ENCODE measurements around the gene PLCB4. TPM values are rescaled to one million over a fixed set of nuclear protein-coding genes. Genes with fewer than 3 reads are reported as not detected.

Gene PLCB4
- total and polyA plus RNA-seq, 4 donors: 1.5 to 26.2 (median 10.8) TPM

- Histone ChIP-seq H3K36me3 (ENCODE audit: control insufficient read depth in 1 of 2, insufficient read depth in 2 of 2, low read length in 1 of 2) (no peaks in the 10 kb centered on the region), H3K9me3 (ENCODE audit: control insufficient read depth, low read length) (no peaks in the 10 kb centered on the region), H3K27me3 (ENCODE audit: control insufficient read depth in 1 of 2, insufficient read depth in 2 of 2, low read length in 1 of 2) (no peaks in the 10 kb centered on the region), H3K4me3 (ENCODE audit: low read length in 2 of 2) (no peak overlapping the region), H3K4me1 (ENCODE audit: control insufficient read depth in 1 of 2, insufficient read depth in 2 of 2, low read length in 2 of 2) (peaks cover 2 to 5% of the 10 kb centered on the region in 2 donors), H3K27ac (ENCODE audit: low read depth in 1 of 2, low read length in 2 of 2) (no peak overlapping the region)
- no peak for DNase-seq
- no peak for ATAC-seq (ENCODE audit: low FRiP score)
- intact Hi-C loops (cut with DNase I): no loop called here
- 95 to 96% methylated on average over 3 of the region's 3 CpGs for WGBS, 2 donors
Observed at GRCh38 chr20:9490631-9491030, 421.7 kb downstream of the PLCB4 start.

- no peak overlapping the region for H3K27ac ChIP-seq (ENCODE audit: low read depth in 1 of 2, low read length in 2 of 2)
- no peak for ATAC-seq (ENCODE audit: low FRiP score)
- intact Hi-C loops (cut with DNase I): no loop called here
- H3K4me3 ChIP-seq (ENCODE audit: low read length in 2 of 2): no peak overlapping the region
- H3K4me1 ChIP-seq (ENCODE audit: control insufficient read depth in 1 of 2, insufficient read depth in 2 of 2, low read length in 2 of 2): peaks cover 2 to 5% of the 10 kb centered on the region in 2 donors
- no peak for DNase-seq
- H3K27me3 ChIP-seq (ENCODE audit: control insufficient read depth in 1 of 2, insufficient read depth in 2 of 2, low read length in 1 of 2): no peaks in the 10 kb centered on the region
- H3K36me3 ChIP-seq (ENCODE audit: control insufficient read depth in 1 of 2, insufficient read depth in 2 of 2, low read length in 1 of 2): no peaks in the 10 kb centered on the region
- 80% methylated on average over 1 of the region's 1 CpG for WGBS, 2 donors
- H3K9me3 ChIP-seq (ENCODE audit: control insufficient read depth, low read length): no peaks in the 10 kb centered on the region
Observed at GRCh38 chr20:9491324-9491723, 422.4 kb downstream of the PLCB4 start.

- no peak for DNase-seq
- Histone ChIP-seq H3K27ac (ENCODE audit: low read depth in 1 of 2, low read length in 2 of 2) (no peak overlapping the region), H3K4me1 (ENCODE audit: control insufficient read depth in 1 of 2, insufficient read depth in 2 of 2, low read length in 2 of 2) (peaks cover 2 to 5% of the 10 kb centered on the region in 2 donors), H3K36me3 (ENCODE audit: control insufficient read depth in 1 of 2, insufficient read depth in 2 of 2, low read length in 1 of 2) (no peaks in the 10 kb centered on the region), H3K27me3 (ENCODE audit: control insufficient read depth in 1 of 2, insufficient read depth in 2 of 2, low read length in 1 of 2) (no peaks in the 10 kb centered on the region), H3K4me3 (ENCODE audit: low read length in 2 of 2) (no peak overlapping the region), H3K9me3 (ENCODE audit: control insufficient read depth, low read length) (no peaks in the 10 kb centered on the region)
- ATAC-seq (ENCODE audit: low FRiP score): no peak
- 4 to 10% methylated on average over 4 of the region's 4 CpGs for WGBS, 2 donors
- intact Hi-C loops (cut with DNase I): no loop called here
Observed at GRCh38 chr20:9492067-9492466, 423.2 kb downstream of the PLCB4 start.

- H3K9me3 ChIP-seq (ENCODE audit: control insufficient read depth, low read length): no peaks in the 10 kb centered on the region
- no peak overlapping the region for H3K4me3 ChIP-seq (ENCODE audit: low read length in 2 of 2)
- H3K27me3 ChIP-seq (ENCODE audit: control insufficient read depth in 1 of 2, insufficient read depth in 2 of 2, low read length in 1 of 2): no peaks in the 10 kb centered on the region
- H3K4me1 ChIP-seq (ENCODE audit: control insufficient read depth in 1 of 2, insufficient read depth in 2 of 2, low read length in 2 of 2): peaks cover 2 to 5% of the 10 kb centered on the region in 2 donors
- no peak overlapping the region for H3K27ac ChIP-seq (ENCODE audit: low read depth in 1 of 2, low read length in 2 of 2)
- DNase-seq: no peak
- H3K36me3 ChIP-seq (ENCODE audit: control insufficient read depth in 1 of 2, insufficient read depth in 2 of 2, low read length in 1 of 2): no peaks in the 10 kb centered on the region
- intact Hi-C loops (cut with DNase I): no loop called here
- 19 to 41% methylated on average over 2 of the region's 2 CpGs for WGBS, 2 donors
- no peak for ATAC-seq (ENCODE audit: low FRiP score)
Observed at GRCh38 chr20:9493803-9494202, 424.9 kb downstream of the PLCB4 start.

- Histone ChIP-seq H3K27me3 (ENCODE audit: control insufficient read depth in 1 of 2, insufficient read depth in 2 of 2, low read length in 1 of 2) (no peaks in the 10 kb centered on the region), H3K4me1 (ENCODE audit: control insufficient read depth in 1 of 2, insufficient read depth in 2 of 2, low read length in 2 of 2) (peaks cover 2 to 5% of the 10 kb centered on the region in 2 donors), H3K9me3 (ENCODE audit: control insufficient read depth, low read length) (no peaks in the 10 kb centered on the region), H3K27ac (ENCODE audit: low read depth in 1 of 2, low read length in 2 of 2) (no peak overlapping the region), H3K36me3 (ENCODE audit: control insufficient read depth in 1 of 2, insufficient read depth in 2 of 2, low read length in 1 of 2) (no peaks in the 10 kb centered on the region), H3K4me3 (ENCODE audit: low read length in 2 of 2) (no peak overlapping the region)
- 20 to 32% methylated on average over 2 of the region's 2 CpGs for WGBS, 2 donors
- intact Hi-C loops (cut with DNase I): no loop called here
- no peak for DNase-seq
- ATAC-seq (ENCODE audit: low FRiP score): no peak
Observed at GRCh38 chr20:9495701-9496100, 426.8 kb downstream of the PLCB4 start.

GRCh38 chr20:9496155-9496554 lies 427.3 kb downstream of the PLCB4 start:
- intact Hi-C loops (cut with DNase I): no loop called here
- Histone ChIP-seq H3K9me3 (ENCODE audit: control insufficient read depth, low read length) (no peaks in the 10 kb centered on the region), H3K36me3 (ENCODE audit: control insufficient read depth in 1 of 2, insufficient read depth in 2 of 2, low read length in 1 of 2) (no peaks in the 10 kb centered on the region), H3K27me3 (ENCODE audit: control insufficient read depth in 1 of 2, insufficient read depth in 2 of 2, low read length in 1 of 2) (no peaks in the 10 kb centered on the region), H3K27ac (ENCODE audit: low read depth in 1 of 2, low read length in 2 of 2) (no peak overlapping the region), H3K4me1 (ENCODE audit: control insufficient read depth in 1 of 2, insufficient read depth in 2 of 2, low read length in 2 of 2) (peaks cover 2 to 5% of the 10 kb centered on the region in 2 donors), H3K4me3 (ENCODE audit: low read length in 2 of 2) (no peak overlapping the region)
- DNase-seq (no peak), ATAC-seq (ENCODE audit: low FRiP score) (no peak)
- 95 to 96% methylated on average over 3 of the region's 3 CpGs for WGBS, 2 donors

GRCh38 chr20:9498322-9498721 lies 429.4 kb downstream of the PLCB4 start:
- ATAC-seq (ENCODE audit: low FRiP score): no peak
- Histone ChIP-seq H3K27ac (ENCODE audit: low read depth in 1 of 2, low read length in 2 of 2) (no peak overlapping the region), H3K4me1 (ENCODE audit: control insufficient read depth in 1 of 2, insufficient read depth in 2 of 2, low read length in 2 of 2) (peaks cover under 1 to 2% of the 10 kb centered on the region in 2 donors), H3K4me3 (ENCODE audit: low read length in 2 of 2) (no peak overlapping the region), H3K27me3 (ENCODE audit: control insufficient read depth in 1 of 2, insufficient read depth in 2 of 2, low read length in 1 of 2) (no peaks in the 10 kb centered on the region), H3K9me3 (ENCODE audit: control insufficient read depth, low read length) (no peaks in the 10 kb centered on the region), H3K36me3 (ENCODE audit: control insufficient read depth in 1 of 2, insufficient read depth in 2 of 2, low read length in 1 of 2) (no peaks in the 10 kb centered on the region)
- intact Hi-C loops (cut with DNase I): no loop called here
- no peak for DNase-seq
- 86 to 92% methylated on average over 4 of the region's 4 CpGs for WGBS, 2 donors

GRCh38 chr20:9499126-9499899 lies 430.4 kb downstream of the PLCB4 start:
- Histone ChIP-seq H3K4me1 (ENCODE audit: control insufficient read depth in 1 of 2, insufficient read depth in 2 of 2, low read length in 2 of 2) (no peaks in the 10 kb centered on the region), H3K27me3 (ENCODE audit: control insufficient read depth in 1 of 2, insufficient read depth in 2 of 2, low read length in 1 of 2) (no peaks in the 10 kb centered on the region), H3K36me3 (ENCODE audit: control insufficient read depth in 1 of 2, insufficient read depth in 2 of 2, low read length in 1 of 2) (no peaks in the 10 kb centered on the region), H3K27ac (ENCODE audit: low read depth in 1 of 2, low read length in 2 of 2) (no peak overlapping the region), H3K9me3 (ENCODE audit: control insufficient read depth, low read length) (no peaks in the 10 kb centered on the region), H3K4me3 (ENCODE audit: low read length in 2 of 2) (no peak overlapping the region)
- ATAC-seq (ENCODE audit: low FRiP score): no peak
- DNase-seq: no peak
- intact Hi-C loops (cut with DNase I): no loop called here
- 93 to 95% methylated on average over 5 of the region's 5 CpGs for WGBS, 2 donors

GRCh38 chr20:9500121-9500520 lies 431.2 kb downstream of the PLCB4 start:
- Histone ChIP-seq H3K4me1 (ENCODE audit: control insufficient read depth in 1 of 2, insufficient read depth in 2 of 2, low read length in 2 of 2) (no peaks in the 10 kb centered on the region), H3K36me3 (ENCODE audit: control insufficient read depth in 1 of 2, insufficient read depth in 2 of 2, low read length in 1 of 2) (no peaks in the 10 kb centered on the region), H3K27me3 (ENCODE audit: control insufficient read depth in 1 of 2, insufficient read depth in 2 of 2, low read length in 1 of 2) (no peaks in the 10 kb centered on the region), H3K9me3 (ENCODE audit: control insufficient read depth, low read length) (no peaks in the 10 kb centered on the region), H3K27ac (ENCODE audit: low read depth in 1 of 2, low read length in 2 of 2) (no peak overlapping the region), H3K4me3 (ENCODE audit: low read length in 2 of 2) (no peak overlapping the region)
- DNase-seq (peak in 1 of 2 donors; percentile 52), ATAC-seq (ENCODE audit: low FRiP score) (no peak)
- WGBS, 2 donors: 57 to 67% methylated on average over 2 of the region's 2 CpGs
- intact Hi-C loops (cut with DNase I): no loop called here

Data from aorta (tissue), 5 donors.